Neutrophil (primary cell): ENCODE results near the gene CLCN7.

Experiments
- H3K27ac ChIP-seq: fragments of 200-600 bp; sonication (generic); 2 replicates; pipeline ENCODE4 v1.5.1; 2016; ENCODE audit warnings: mild to moderate bottlenecking, moderate library complexity
- H3K27me3 ChIP-seq: fragments of 200-600 bp; sonication (generic); 2 replicates; pipeline ENCODE4 v1.6.0; 2016; ENCODE audit warnings: mild to moderate bottlenecking
- H3K36me3 ChIP-seq: fragments of 200-600 bp; sonication (generic); 2 replicates; pipeline ENCODE4 v1.5.1; 2017
- H3K4me1 ChIP-seq, 2 experiments: fragments of 200-600 bp in 1 of 2; sonication (generic) in 1 of 2; 1 replicate in 1 of 2; 2 replicates in 1 of 2; pipeline versions ENCODE4 v1.5.1 to v1.6.1; 2013 to 2016; ENCODE audit warnings: low read depth in 1 of 2, low read length in 1 of 2, mild to moderate bottlenecking in 1 of 2, moderate library complexity in 1 of 2; ENCODE audit not compliant: control insufficient read depth in 1 of 2, insufficient read depth in 1 of 2
- H3K4me3 ChIP-seq, 2 experiments: fragments of 200-600 bp in 1 of 2; sonication (generic) in 1 of 2; 1 replicate in 1 of 2; 2 replicates in 1 of 2; pipeline ENCODE4 v1.5.1; 2013 to 2016; ENCODE audit warnings: low read depth in 1 of 2, low read length in 1 of 2, mild to moderate bottlenecking in 1 of 2, moderate library complexity in 1 of 2
- H3K9me3 ChIP-seq: fragments of 200-600 bp; sonication (generic); 2 replicates; pipeline ENCODE4 v1.5.1; 2016
- TF ChIP-seq, protein P1 (sequence below): fragments of 200-600 bp; sonication (generic); IDR thresholded peaks from 2 replicates; pipeline ENCODE4 v1.5.1; 2016; ENCODE audit warnings: antibody characterized with exemption

Gene CLCN7

GRCh38 chr16:1518626-1519135 is 43.9 kb upstream of the CLCN7 start:
- TF ChIP-seq, protein P1, sequence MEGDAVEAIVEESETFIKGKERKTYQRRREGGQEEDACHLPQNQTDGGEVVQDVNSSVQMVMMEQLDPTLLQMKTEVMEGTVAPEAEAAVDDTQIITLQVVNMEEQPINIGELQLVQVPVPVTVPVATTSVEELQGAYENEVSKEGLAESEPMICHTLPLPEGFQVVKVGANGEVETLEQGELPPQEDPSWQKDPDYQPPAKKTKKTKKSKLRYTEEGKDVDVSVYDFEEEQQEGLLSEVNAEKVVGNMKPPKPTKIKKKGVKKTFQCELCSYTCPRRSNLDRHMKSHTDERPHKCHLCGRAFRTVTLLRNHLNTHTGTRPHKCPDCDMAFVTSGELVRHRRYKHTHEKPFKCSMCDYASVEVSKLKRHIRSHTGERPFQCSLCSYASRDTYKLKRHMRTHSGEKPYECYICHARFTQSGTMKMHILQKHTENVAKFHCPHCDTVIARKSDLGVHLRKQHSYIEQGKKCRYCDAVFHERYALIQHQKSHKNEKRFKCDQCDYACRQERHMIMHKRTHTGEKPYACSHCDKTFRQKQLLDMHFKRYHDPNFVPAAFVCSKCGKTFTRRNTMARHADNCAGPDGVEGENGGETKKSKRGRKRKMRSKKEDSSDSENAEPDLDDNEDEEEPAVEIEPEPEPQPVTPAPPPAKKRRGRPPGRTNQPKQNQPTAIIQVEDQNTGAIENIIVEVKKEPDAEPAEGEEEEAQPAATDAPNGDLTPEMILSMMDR, result no peak

GRCh38 chr16:1514507-1514906 is 39.7 kb upstream of the CLCN7 start:
- H3K27ac ChIP-seq, result no peak overlapping the region
- peaks cover 17% of the 10 kb centered on the region for H3K36me3 ChIP-seq
- no peaks in the 10 kb centered on the region for H3K27me3 ChIP-seq
- H3K4me1 ChIP-seq, result no peaks in the 10 kb centered on the region
- H3K4me3 ChIP-seq, result no peak overlapping the region
- no peaks in the 10 kb centered on the region for H3K9me3 ChIP-seq
- TF ChIP-seq, protein P1, result no peak

More at GRCh38 chr16:1518626-1519135, 43.9 kb upstream of the CLCN7 start:
- H3K27me3 ChIP-seq, result no peaks in the 10 kb centered on the region
- no peak overlapping the region for H3K27ac ChIP-seq
- H3K4me1 ChIP-seq, result no peaks in the 10 kb centered on the region
- H3K36me3 ChIP-seq, result no peaks in the 10 kb centered on the region
- no peaks in the 10 kb centered on the region for H3K9me3 ChIP-seq
- no peak overlapping the region for H3K4me3 ChIP-seq

- TF ChIP-seq, protein P1, result no peak
- peaks cover 30% of the 10 kb centered on the region for H3K36me3 ChIP-seq
- no peaks in the 10 kb centered on the region for H3K9me3 ChIP-seq
Measured at GRCh38 chr16:1512774-1513173, 37.9 kb upstream of the CLCN7 start.

DNA sequence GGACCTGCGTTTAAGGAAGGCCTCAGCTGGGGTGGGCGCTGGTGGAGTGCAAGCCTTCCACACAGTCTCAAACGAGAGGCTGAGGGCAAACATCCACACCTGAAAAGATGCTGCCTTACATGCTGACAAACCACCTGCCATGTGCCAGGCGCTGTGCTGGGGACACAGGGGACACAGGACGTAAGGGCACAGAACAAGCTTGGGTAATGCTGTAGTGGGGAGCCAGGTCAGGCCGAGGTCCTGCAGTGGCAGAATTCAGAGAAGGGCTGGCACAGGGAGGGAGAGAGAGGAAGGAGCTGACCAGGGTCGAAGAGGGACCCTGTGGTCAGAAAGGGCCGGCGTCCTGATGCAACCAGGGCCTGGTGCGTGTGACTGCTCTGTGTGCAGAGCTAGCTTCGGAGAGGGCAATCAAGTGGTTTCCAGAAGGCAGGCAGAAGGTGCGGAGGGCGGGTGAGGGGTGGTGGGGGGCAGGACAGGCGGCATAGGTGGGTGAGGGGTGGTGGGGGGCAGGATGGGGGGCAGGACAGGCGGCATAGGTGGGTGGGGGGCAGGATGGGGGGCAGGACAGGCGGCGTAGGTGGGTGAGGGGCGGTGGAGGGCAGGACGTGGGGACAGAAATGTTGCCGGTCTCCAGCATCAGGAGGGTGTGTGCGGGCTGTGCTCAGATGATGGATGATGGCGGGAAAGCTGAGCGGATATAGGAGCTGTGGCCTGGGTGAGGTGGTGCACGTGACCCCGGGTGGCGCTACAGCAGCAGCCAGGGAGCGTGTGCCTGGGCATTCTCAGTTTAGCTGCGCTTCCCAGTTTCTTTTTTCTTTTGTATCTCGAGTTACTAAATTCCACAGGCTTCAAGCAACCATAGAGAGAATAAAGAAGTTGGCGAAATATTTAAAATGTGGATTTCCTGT is 37.1 kb upstream of the CLCN7 start:
- H3K27me3 ChIP-seq, result no peaks in the 10 kb centered on the region
- no peak overlapping the region for H3K4me3 ChIP-seq
- H3K36me3 ChIP-seq, result peaks cover 36% of the 10 kb centered on the region
- TF ChIP-seq, protein P1, result no peak
- no peaks in the 10 kb centered on the region for H3K4me1 ChIP-seq
- H3K9me3 ChIP-seq, result no peaks in the 10 kb centered on the region
- no peak overlapping the region for H3K27ac ChIP-seq

More at GRCh38 chr16:1512774-1513173, 37.9 kb upstream of the CLCN7 start:
- H3K27ac ChIP-seq, result no peak overlapping the region
- H3K4me3 ChIP-seq, result no peak overlapping the region
- no peaks in the 10 kb centered on the region for H3K27me3 ChIP-seq
- no peaks in the 10 kb centered on the region for H3K4me1 ChIP-seq

DNA sequence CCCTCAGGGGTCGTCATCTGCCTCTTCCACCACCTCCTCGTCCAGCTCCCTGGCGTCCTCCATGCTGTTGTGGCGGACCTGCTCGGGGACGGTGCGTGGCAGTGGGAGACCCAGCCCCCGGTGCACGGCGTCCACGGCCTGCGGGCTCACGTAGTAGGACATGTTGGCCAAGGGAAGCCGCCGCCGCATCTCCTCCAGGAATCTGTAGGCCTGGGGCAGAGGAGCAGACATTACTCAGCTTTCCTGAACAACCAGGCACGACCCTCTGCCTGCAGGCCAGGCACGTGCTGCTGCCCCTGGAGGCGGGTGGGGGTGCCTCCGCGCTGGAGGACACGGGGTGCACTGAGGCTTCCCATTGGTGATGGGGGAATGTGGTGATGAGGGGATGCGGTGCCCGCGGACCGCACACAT is 36.1 kb upstream of the CLCN7 start:
- no peak overlapping the region for H3K4me3 ChIP-seq
- TF ChIP-seq, protein P1, result no peak
- peaks cover 46% of the 10 kb centered on the region for H3K36me3 ChIP-seq
- no peaks in the 10 kb centered on the region for H3K9me3 ChIP-seq
- H3K27me3 ChIP-seq, result no peaks in the 10 kb centered on the region
- H3K27ac ChIP-seq, result no peak overlapping the region
- H3K4me1 ChIP-seq, result no peaks in the 10 kb centered on the region
